H9 (cell line): ENCODE data around the gene ADGRL2. TPM values are rescaled to one million over a fixed set of nuclear protein-coding genes. Genes with fewer than 3 reads are reported as not detected.

Experiments used
- DNase-seq: peaks from one replicate; pipeline ENCODE4 v3.0.0-alpha.2; 2017
- H2AFZ ChIP-seq: one replicate; pipeline ENCODE4 v1.6.1; 2013; ENCODE audit warnings: mild to moderate bottlenecking, low read length, control low read depth, moderate library complexity
- H2AK5ac ChIP-seq: 2 replicates; pipeline ENCODE4 v1.6.1; 2013; ENCODE audit warnings: low read length, control low read depth, mixed read lengths; ENCODE audit not compliant: insufficient read length
- H2BK120ac ChIP-seq: one replicate; pipeline ENCODE4 v1.6.1; 2013; ENCODE audit warnings: low read depth, mild to moderate bottlenecking, low read length, control low read depth, inconsistent platforms; ENCODE audit not compliant: poor library complexity, severe bottlenecking
- H2BK12ac ChIP-seq: 2 replicates; pipeline ENCODE4 v1.6.1; 2013; ENCODE audit warnings: low read length, control low read depth, mixed read lengths, low read depth; ENCODE audit not compliant: insufficient read length
- H2BK15ac ChIP-seq: 2 replicates; pipeline ENCODE4 v1.6.1; 2013; ENCODE audit warnings: low read depth, low read length, control low read depth
- H2BK20ac ChIP-seq: one replicate; pipeline ENCODE4 v1.6.1; 2013; ENCODE audit warnings: low read depth, mild to moderate bottlenecking, low read length, control low read depth, inconsistent platforms; ENCODE audit not compliant: poor library complexity, severe bottlenecking
- H2BK5ac ChIP-seq: 2 replicates; pipeline ENCODE4 v1.6.1; 2013; ENCODE audit warnings: low read length, control low read depth, mixed read lengths; ENCODE audit not compliant: insufficient read length
- H3K14ac ChIP-seq: 2 replicates; pipeline ENCODE4 v1.6.1; 2013; ENCODE audit warnings: low read length, control low read depth; ENCODE audit not compliant: insufficient read depth
- H3K18ac ChIP-seq: 2 replicates; pipeline ENCODE4 v1.6.1; 2013; ENCODE audit warnings: low read depth, mild to moderate bottlenecking, mixed read lengths, low read length, control low read depth; ENCODE audit not compliant: insufficient read length
- H3K23ac ChIP-seq: 2 replicates; pipeline ENCODE4 v1.6.1; 2013; ENCODE audit warnings: low read length, control low read depth, mixed read lengths, low read depth; ENCODE audit not compliant: insufficient read length
- H3K23me2 ChIP-seq: 2 replicates; pipeline ENCODE4 v1.6.1; 2013; ENCODE audit warnings: low read depth, mild to moderate bottlenecking, mixed read lengths, low read length, control low read depth; ENCODE audit not compliant: insufficient read length, poor library complexity, severe bottlenecking
- H3K27ac ChIP-seq: 2 replicates; pipeline ENCODE4 v1.5.1; 2013; ENCODE audit warnings: low read length, control low read depth, mixed read lengths, low read depth; ENCODE audit not compliant: insufficient read length
- H3K27me3 ChIP-seq: 2 replicates; pipeline ENCODE4 v1.6.1; 2013; ENCODE audit warnings: low read length, control low read depth, inconsistent platforms; ENCODE audit not compliant: insufficient read depth
- H3K4ac ChIP-seq: 2 replicates; pipeline ENCODE4 v1.6.1; 2013; ENCODE audit warnings: low read depth, mild to moderate bottlenecking, control low read depth, inconsistent platforms, low read length, moderate library complexity
- H3K4me1 ChIP-seq: 2 replicates; pipeline ENCODE4 v1.6.1; 2013; ENCODE audit warnings: low read length, control low read depth, inconsistent platforms; ENCODE audit not compliant: insufficient read depth
- H3K4me2 ChIP-seq: 2 replicates; pipeline ENCODE4 v1.6.1; 2013; ENCODE audit warnings: low read length, control low read depth, mixed read lengths; ENCODE audit not compliant: insufficient read length, insufficient read depth
- H3K56ac ChIP-seq: 2 replicates; pipeline ENCODE4 v1.6.1; 2013; ENCODE audit warnings: low read depth, mild to moderate bottlenecking, mixed read lengths, low read length, control low read depth; ENCODE audit not compliant: insufficient read length
- H3K79me1 ChIP-seq: 2 replicates; pipeline ENCODE4 v1.6.1; 2013; ENCODE audit warnings: low read depth, mild to moderate bottlenecking, moderate library complexity, low read length, control low read depth, inconsistent platforms; ENCODE audit not compliant: insufficient read depth, poor library complexity, severe bottlenecking
- H3K79me2 ChIP-seq: 2 replicates; pipeline ENCODE4 v1.6.1; 2013; ENCODE audit warnings: low read length, control low read depth, inconsistent platforms; ENCODE audit not compliant: insufficient read depth
- H3K9ac ChIP-seq: 2 replicates; pipeline ENCODE4 v1.6.1; 2013; ENCODE audit warnings: low read length, control low read depth, mixed read lengths; ENCODE audit not compliant: insufficient read length; ENCODE audit errors: extremely low read depth
- H3K9me3 ChIP-seq: one replicate; pipeline ENCODE4 v1.6.1; 2013; ENCODE audit warnings: low read depth, low read length, inconsistent platforms; ENCODE audit not compliant: control insufficient read depth
- H3T11ph ChIP-seq: one replicate; pipeline ENCODE4 v1.6.1; 2013; ENCODE audit warnings: mild to moderate bottlenecking, low read length, control low read depth, inconsistent platforms
- H4K20me1 ChIP-seq: one replicate; pipeline ENCODE4 v1.6.1; 2013; ENCODE audit not compliant: control insufficient read depth, insufficient read length, insufficient read depth
- H4K5ac ChIP-seq: 2 replicates; pipeline ENCODE4 v1.6.1; 2013; ENCODE audit warnings: low read depth, mild to moderate bottlenecking, mixed read lengths, low read length, control low read depth; ENCODE audit not compliant: insufficient read length
- H4K8ac ChIP-seq: replicated peaks from 2 replicates; pipeline ENCODE4 v1.6.1; 2013; ENCODE audit warnings: low read length, control low read depth, mixed read lengths, low read depth; ENCODE audit not compliant: insufficient read length
- H4K91ac ChIP-seq: 2 replicates; pipeline ENCODE4 v1.6.1; 2013; ENCODE audit warnings: low read depth, mild to moderate bottlenecking, moderate library complexity, mixed read lengths, low read length, control low read depth; ENCODE audit not compliant: insufficient read length
- H3K27ac Mint-ChIP-seq, 3 experiments: 2 replicates in 2 of 3; 3 replicates in 1 of 3; pipeline ENCODE4 v1.8.0; 2020 to 2021; ENCODE audit warnings: mixed read lengths in 3 of 3, mild to moderate bottlenecking in 1 of 3, moderate library complexity in 1 of 3
- H3K27me3 Mint-ChIP-seq: 2 replicates; pipeline ENCODE4 v1.8.0; 2021; ENCODE audit warnings: low read depth, mild to moderate bottlenecking, moderate library complexity, mixed read lengths
- H3K36me3 Mint-ChIP-seq, 3 experiments: 2 replicates in 2 of 3; 3 replicates in 1 of 3; pipeline ENCODE4 v1.8.0; 2020 to 2021; ENCODE audit warnings: low read depth in 3 of 3, mixed read lengths in 3 of 3; ENCODE audit not compliant: insufficient read depth in 1 of 3
- H3K4me1 Mint-ChIP-seq, 2 experiments: 2 replicates each; pipeline ENCODE4 v1.8.0; 2020; ENCODE audit warnings: mixed read lengths in 2 of 2
- H3K4me3 Mint-ChIP-seq, 2 experiments: 2 replicates in 1 of 2; 3 replicates in 1 of 2; pipeline ENCODE4 v1.8.0; 2020 to 2021; ENCODE audit warnings: mild to moderate bottlenecking in 2 of 2, mixed read lengths in 2 of 2, moderate library complexity in 1 of 2
- H3K9me3 Mint-ChIP-seq, 2 experiments: 2 replicates in 1 of 2; 3 replicates in 1 of 2; pipeline ENCODE4 v1.8.0; 2020; ENCODE audit warnings: mild to moderate bottlenecking in 2 of 2, mixed read lengths in 2 of 2, moderate library complexity in 1 of 2
- WGBS: extraction: QIAGEN DNeasy Blood & Tissue Kit; methylation state at CpG from one replicate; pipeline ENCODE4 v1.1.7; 2013; ENCODE audit warnings: missing lambda C conversion rate, low lambda C conversion rate, mixed read lengths; ENCODE audit not compliant: insufficient read length; ENCODE audit errors: extremely low coverage; 5-methylcytosine and 5-hydroxymethylcytosine counted together
- total RNA-seq: library from RNA; stranded (reverse); gene quantifications from 2 replicates; pipeline ENCODE4 v1.2.1, GENCODE V29; 2021
- TF ChIP-seq, protein P1 (sequence below): fragments of 200-600 bp; sonication (generic); conservative IDR thresholded peaks from 3 replicates; pipeline ENCODE4 v1.8.0; 2021; ENCODE audit warnings: antibody characterized with exemption, mild to moderate bottlenecking

ADGRL2 gene
- total RNA-seq, 1 experiment from 2014 or later = 119 TPM

GRCh38 chr1:81922955-81923354 is 122.2 kb downstream of the ADGRL2 start:
- Mint-ChIP-seq H3K4me3 (no peak overlapping the region), H3K9me3 (no peaks in the 10 kb centered on the region), H3K36me3 (0 out of 7 replicates have a peak, but pooled peaks cover 0 to 4% (median 0%) of the 10 kb centered on the region in 3 experiments), H3K27me3 (no peaks in the 10 kb centered on the region), H3K4me1 (peaks cover 52 to 73% of the 10 kb centered on the region in 2 experiments), H3K27ac (no peak overlapping the region)
- H3K4me1 ChIP-seq = no peaks in the 10 kb centered on the region; the same call in 1 of the 2 replicates
- H3K27ac ChIP-seq = no peak overlapping the region
- peaks cover 4% of the 10 kb centered on the region for H3K79me1 ChIP-seq
- no peaks in the 10 kb centered on the region for H3K23me2 ChIP-seq
- H4K91ac ChIP-seq = no peak overlapping the region
- no peak overlapping the region for H3K23ac ChIP-seq
- H2BK15ac ChIP-seq = no peak overlapping the region
- H3K4me2 ChIP-seq = no peak overlapping the region
- no peaks in the 10 kb centered on the region for H4K20me1 ChIP-seq
- no peak overlapping the region for H4K5ac ChIP-seq
- H2AFZ ChIP-seq = no peak overlapping the region
- no peak overlapping the region for H2BK120ac ChIP-seq
- H3K79me2 ChIP-seq = no peaks in the 10 kb centered on the region; the same call in 1 of the 2 replicates
- H2BK5ac ChIP-seq = no peak overlapping the region
- no peak overlapping the region for H2BK12ac ChIP-seq
- H3K14ac ChIP-seq = no peak overlapping the region
- no peak overlapping the region for H3K9ac ChIP-seq
- H2AK5ac ChIP-seq = no peak overlapping the region
- no peaks in the 10 kb centered on the region for H3K9me3 ChIP-seq
- H3K27me3 ChIP-seq = no peaks in the 10 kb centered on the region
- no peak overlapping the region for H3K56ac ChIP-seq
- TF ChIP-seq, protein P1, sequence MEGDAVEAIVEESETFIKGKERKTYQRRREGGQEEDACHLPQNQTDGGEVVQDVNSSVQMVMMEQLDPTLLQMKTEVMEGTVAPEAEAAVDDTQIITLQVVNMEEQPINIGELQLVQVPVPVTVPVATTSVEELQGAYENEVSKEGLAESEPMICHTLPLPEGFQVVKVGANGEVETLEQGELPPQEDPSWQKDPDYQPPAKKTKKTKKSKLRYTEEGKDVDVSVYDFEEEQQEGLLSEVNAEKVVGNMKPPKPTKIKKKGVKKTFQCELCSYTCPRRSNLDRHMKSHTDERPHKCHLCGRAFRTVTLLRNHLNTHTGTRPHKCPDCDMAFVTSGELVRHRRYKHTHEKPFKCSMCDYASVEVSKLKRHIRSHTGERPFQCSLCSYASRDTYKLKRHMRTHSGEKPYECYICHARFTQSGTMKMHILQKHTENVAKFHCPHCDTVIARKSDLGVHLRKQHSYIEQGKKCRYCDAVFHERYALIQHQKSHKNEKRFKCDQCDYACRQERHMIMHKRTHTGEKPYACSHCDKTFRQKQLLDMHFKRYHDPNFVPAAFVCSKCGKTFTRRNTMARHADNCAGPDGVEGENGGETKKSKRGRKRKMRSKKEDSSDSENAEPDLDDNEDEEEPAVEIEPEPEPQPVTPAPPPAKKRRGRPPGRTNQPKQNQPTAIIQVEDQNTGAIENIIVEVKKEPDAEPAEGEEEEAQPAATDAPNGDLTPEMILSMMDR = no peak
- no peak overlapping the region for H3K18ac ChIP-seq
- no peak for DNase-seq
- no peak overlapping the region for H3K4ac ChIP-seq
- WGBS = no CpG with 5 or more reads among the region's 2 CpGs
- no peak overlapping the region for H2BK20ac ChIP-seq
- no peak overlapping the region for H3T11ph ChIP-seq
- no peak overlapping the region for H4K8ac ChIP-seq
